Keratinocyte (primary cell): ENCODE measurements around the gene DACH1. TPM values are rescaled to one million over a fixed set of nuclear protein-coding genes. Genes with fewer than 3 reads are reported as not detected.

Source experiments
- DNase-seq: peaks from one replicate; pipeline ENCODE4 v3.0.0-alpha.2; 2011; ENCODE audit warnings: low read depth, missing footprints, low spot score
- FAIRE-seq: peaks from 2 replicates; lab custom pipeline; 2011; peaks lifted over from hg19 to GRCh38; lab: Jason Lieb, UNC
- H2AFZ ChIP-seq: 2 replicates; pipeline ENCODE4 v1.6.0; 2012; ENCODE audit warnings: low read length, control low read depth, inconsistent platforms; ENCODE audit not compliant: control insufficient read depth
- H3K27ac ChIP-seq: 2 replicates; pipeline ENCODE4 v1.5.1; 2011; ENCODE audit warnings: low read length; ENCODE audit not compliant: control insufficient read depth, insufficient read depth
- H3K27me3 ChIP-seq: 3 replicates; pipeline ENCODE4 v1.6.0; 2011; ENCODE audit warnings: low read length; ENCODE audit not compliant: control insufficient read depth, insufficient read depth; ENCODE audit errors: extremely low read depth
- H3K36me3 ChIP-seq, 2 experiments: 2 replicates in 1 of 2; 3 replicates in 1 of 2; pipeline ENCODE4 v1.5.1; 2011; ENCODE audit warnings: low read length in 2 of 2, mild to moderate bottlenecking in 1 of 2; ENCODE audit not compliant: control insufficient read depth in 2 of 2, insufficient read depth in 2 of 2; ENCODE audit errors: extremely low read depth in 1 of 2
- H3K4me1 ChIP-seq: 3 replicates; pipeline ENCODE4 v1.5.1; 2011; ENCODE audit warnings: low read length; ENCODE audit not compliant: control insufficient read depth, insufficient read depth; ENCODE audit errors: extremely low read depth
- H3K4me2 ChIP-seq: 3 replicates; pipeline ENCODE4 v1.6.0; 2011; ENCODE audit warnings: low read depth, low read length; ENCODE audit not compliant: control insufficient read depth, insufficient read depth; ENCODE audit errors: extremely low read depth
- H3K4me3 ChIP-seq, 3 experiments: fragments of 200-600 bp in 1 of 3; sonication (generic) in 1 of 3; 2 replicates in 2 of 3; 3 replicates in 1 of 3; pipeline ENCODE4 v1.5.1; 2011 to 2016; ENCODE audit warnings: low read length in 3 of 3, mild to moderate bottlenecking in 3 of 3, control low read depth in 2 of 3, inconsistent platforms in 1 of 3, low read depth in 1 of 3, mixed read lengths in 1 of 3, mixed run types in 1 of 3, moderate library complexity in 1 of 3; ENCODE audit not compliant: control insufficient read depth in 2 of 3, insufficient read depth in 2 of 3; ENCODE audit errors: extremely low read depth in 1 of 3
- H3K79me2 ChIP-seq: 2 replicates; pipeline ENCODE4 v1.6.0; 2012; ENCODE audit warnings: low read length; ENCODE audit not compliant: control insufficient read depth, insufficient read depth
- H3K9ac ChIP-seq: 3 replicates; pipeline ENCODE4 v1.6.0; 2011; ENCODE audit warnings: low read length; ENCODE audit not compliant: control insufficient read depth, insufficient read depth; ENCODE audit errors: extremely low read depth
- H3K9me1 ChIP-seq: 3 replicates; pipeline ENCODE4 v1.6.0; 2011; ENCODE audit warnings: low read length; ENCODE audit not compliant: control insufficient read depth, insufficient read depth; ENCODE audit errors: extremely low read depth
- H3K9me3 ChIP-seq: 2 replicates; pipeline ENCODE4 v1.5.1; 2012; ENCODE audit warnings: low read depth, low read length; ENCODE audit not compliant: control insufficient read depth
- H4K20me1 ChIP-seq: 3 replicates; pipeline ENCODE4 v1.6.0; 2011; ENCODE audit warnings: low read length; ENCODE audit not compliant: control insufficient read depth, insufficient read depth; ENCODE audit errors: extremely low read depth
- EZH2 ChIP-seq: IDR thresholded peaks from one replicate; pipeline ENCODE4 v1.6.1; 2012; ENCODE audit warnings: inconsistent platforms, mild to moderate bottlenecking, low read length, moderate library complexity
- dilution Hi-C: fragments of 300-500 bp; cut with MboI; formaldehyde crosslinking; loops from one replicate; pipeline ENCODE4 v1.7.0; 2020; ENCODE audit warnings: low sequenced_read_pairs; ENCODE audit not compliant: extremely low pct_ligation_motif_present
- polyA plus RNA-seq, 5 experiments: library from polyadenylated mRNA; depleted of rRNA in 3 of 5; stranded (reverse) in 3 of 5; stranded (forward) in 1 of 5; unstranded in 1 of 5; fragments of >200 nt; gene quantifications; 1 replicate in 1 of 5; 2 replicates in 3 of 5; 3 replicates in 1 of 5; pipeline versions ENCODE4 v1.2.1 to v1.2.3, GENCODE V29; 2011 to 2012; ENCODE audit warnings: missing spikeins in 2 of 5, low read depth in 1 of 5, low replicate concordance in 1 of 5
- TF ChIP-seq, protein P1 (sequence below), 3 experiments: IDR thresholded peaks in 1 of 3; conservative IDR thresholded peaks in 1 of 3; optimal IDR thresholded peaks in 1 of 3; 2 replicates in 2 of 3; 3 replicates in 1 of 3; pipeline versions ENCODE3 to v1.5.1; 2011; ENCODE audit warnings: low read length in 3 of 3, mild to moderate bottlenecking in 3 of 3, moderate library complexity in 2 of 3, control low read depth in 1 of 3, inconsistent platforms in 1 of 3; ENCODE audit not compliant: insufficient read depth in 2 of 3; ENCODE audit errors: extremely low read depth in 1 of 3

The DACH1 gene
- polyA plus RNA-seq, 1 donor (not counting 4 experiments of a cell fraction or from before 2014, with no cell fraction given), result not detected

DNA sequence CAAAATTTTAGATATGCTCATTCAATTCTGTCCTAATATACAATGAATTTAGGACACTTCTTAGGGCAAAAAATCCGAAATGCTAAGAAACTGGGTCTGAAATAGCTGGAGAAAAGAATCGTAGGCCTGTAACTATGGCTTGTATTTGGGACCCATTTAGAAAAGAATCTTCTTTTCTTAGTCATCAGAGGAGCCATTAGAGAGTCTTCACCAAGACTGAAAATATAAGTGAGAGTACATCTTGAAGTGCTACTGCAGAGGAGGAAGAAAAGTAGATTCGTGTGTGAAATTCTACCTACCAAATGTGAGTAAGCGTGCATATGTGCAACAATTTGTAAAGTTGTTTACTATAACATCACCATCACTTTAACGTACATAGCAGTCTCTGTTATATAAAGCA is 8.8 kb upstream of the DACH1 start:
- no peaks in the 10 kb centered on the region for H4K20me1 ChIP-seq
- H3K36me3 ChIP-seq, result no peaks in the 10 kb centered on the region
- TF ChIP-seq EZH2, result no peak
- TF ChIP-seq, protein P1, sequence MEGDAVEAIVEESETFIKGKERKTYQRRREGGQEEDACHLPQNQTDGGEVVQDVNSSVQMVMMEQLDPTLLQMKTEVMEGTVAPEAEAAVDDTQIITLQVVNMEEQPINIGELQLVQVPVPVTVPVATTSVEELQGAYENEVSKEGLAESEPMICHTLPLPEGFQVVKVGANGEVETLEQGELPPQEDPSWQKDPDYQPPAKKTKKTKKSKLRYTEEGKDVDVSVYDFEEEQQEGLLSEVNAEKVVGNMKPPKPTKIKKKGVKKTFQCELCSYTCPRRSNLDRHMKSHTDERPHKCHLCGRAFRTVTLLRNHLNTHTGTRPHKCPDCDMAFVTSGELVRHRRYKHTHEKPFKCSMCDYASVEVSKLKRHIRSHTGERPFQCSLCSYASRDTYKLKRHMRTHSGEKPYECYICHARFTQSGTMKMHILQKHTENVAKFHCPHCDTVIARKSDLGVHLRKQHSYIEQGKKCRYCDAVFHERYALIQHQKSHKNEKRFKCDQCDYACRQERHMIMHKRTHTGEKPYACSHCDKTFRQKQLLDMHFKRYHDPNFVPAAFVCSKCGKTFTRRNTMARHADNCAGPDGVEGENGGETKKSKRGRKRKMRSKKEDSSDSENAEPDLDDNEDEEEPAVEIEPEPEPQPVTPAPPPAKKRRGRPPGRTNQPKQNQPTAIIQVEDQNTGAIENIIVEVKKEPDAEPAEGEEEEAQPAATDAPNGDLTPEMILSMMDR (optimal IDR thresholded peaks at IDR 0.05 in 1 of 3, IDR thresholded peaks at IDR 0.05 in 1 of 3, conservative IDR thresholded peaks at IDR 0.05 in 1 of 3; ENCODE audit: extremely low read depth in 1 of 3, insufficient read depth in 2 of 3, low read length in 3 of 3), result no peak
- no peak for FAIRE-seq
- H3K4me3 ChIP-seq, result no peak overlapping the region
- dilution Hi-C loops, result no loop called here
- no peaks in the 10 kb centered on the region for H3K79me2 ChIP-seq
- H3K4me1 ChIP-seq, result no peaks in the 10 kb centered on the region
- no peak for DNase-seq
- H3K9me3 ChIP-seq, result no peaks in the 10 kb centered on the region
- no peaks in the 10 kb centered on the region for H3K9me1 ChIP-seq
- H3K27ac ChIP-seq, result no peak overlapping the region
- H3K4me2 ChIP-seq, result no peak overlapping the region
- H3K27me3 ChIP-seq, result peaks cover 4% of the 10 kb centered on the region
- H3K9ac ChIP-seq, result no peak overlapping the region
- no peak overlapping the region for H2AFZ ChIP-seq

- Histone ChIP-seq H3K27ac (no peak overlapping the region), H3K27me3 (peaks cover 5% of the 10 kb centered on the region), H4K20me1 (no peaks in the 10 kb centered on the region), H3K36me3 (no peaks in the 10 kb centered on the region), H3K9me3 (no peaks in the 10 kb centered on the region), H3K4me3 (no peak overlapping the region), H3K4me1 (no peaks in the 10 kb centered on the region), H2AFZ (no peak overlapping the region), H3K79me2 (no peaks in the 10 kb centered on the region), H3K9me1 (no peaks in the 10 kb centered on the region), H3K9ac (no peak overlapping the region), H3K4me2 (no peak overlapping the region)
- no peak for FAIRE-seq
- TF ChIP-seq EZH2, result no peak
- TF ChIP-seq, protein P1 (optimal IDR thresholded peaks at IDR 0.05 in 1 of 3, IDR thresholded peaks at IDR 0.05 in 1 of 3, conservative IDR thresholded peaks at IDR 0.05 in 1 of 3; ENCODE audit: extremely low read depth in 1 of 3, insufficient read depth in 2 of 3, low read length in 3 of 3), result no peak
- dilution Hi-C loops, result no loop called here
- DNase-seq, result no peak
Observed at GRCh38 chr13:71874458-71874857, 7.5 kb upstream of the DACH1 start.
